DMS114 treated with DMSO at 0.1 percent for 48 hours (cell line): ENCODE data around the gene NPM3.

Source experiments
- DNase-seq: peaks from one replicate; lab custom pipeline; 2025; ENCODE audit not compliant: unreplicated experiment; lab: John Stamatoyannopoulos, UW

The NPM3 gene

DNA sequence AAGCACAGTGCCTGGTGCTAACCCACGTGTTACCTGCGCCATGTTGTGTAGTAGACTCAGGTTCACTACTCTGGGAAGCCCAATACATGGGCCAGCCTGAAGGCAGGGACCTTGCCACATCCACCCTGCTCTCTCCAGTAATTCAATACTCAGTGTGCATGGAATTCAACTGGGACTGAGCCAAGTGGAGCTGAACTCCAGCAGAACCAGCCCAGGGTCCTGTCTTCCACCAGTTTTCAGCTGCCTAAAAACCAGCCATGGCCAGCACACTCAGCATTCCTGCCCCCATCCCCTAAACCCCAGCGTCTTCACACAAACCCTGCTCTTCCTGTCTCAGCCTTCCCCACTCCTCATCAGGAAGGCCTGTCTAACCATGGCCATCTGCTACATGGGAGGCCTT lies 22.7 kb downstream of the NPM3 start:
- no peak for DNase-seq

- DNase-seq, result no peak
Measured at GRCh38 chr10:101759309-101760247, 23.7 kb downstream of the NPM3 start.

DNA sequence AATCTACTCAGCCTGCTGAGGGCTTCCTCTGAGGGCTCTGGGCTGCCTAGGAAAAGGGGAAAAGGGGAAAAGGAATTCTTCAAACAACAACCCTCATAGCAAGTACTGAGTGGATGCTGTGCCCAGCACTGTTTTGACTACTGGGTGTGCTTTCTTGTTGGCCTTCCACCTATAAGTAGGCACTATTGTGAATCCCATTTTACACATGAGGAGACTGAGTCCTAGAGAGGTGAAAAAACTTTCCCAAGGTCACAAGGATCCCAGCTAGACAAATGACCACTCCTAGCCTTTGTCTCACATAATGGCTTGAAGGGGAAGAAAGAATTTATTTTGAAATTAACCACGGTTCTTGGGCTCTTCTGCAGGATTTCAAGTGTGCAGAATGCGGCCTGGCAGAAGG lies 24.4 kb downstream of the NPM3 start:
- no peak for DNase-seq

DNA sequence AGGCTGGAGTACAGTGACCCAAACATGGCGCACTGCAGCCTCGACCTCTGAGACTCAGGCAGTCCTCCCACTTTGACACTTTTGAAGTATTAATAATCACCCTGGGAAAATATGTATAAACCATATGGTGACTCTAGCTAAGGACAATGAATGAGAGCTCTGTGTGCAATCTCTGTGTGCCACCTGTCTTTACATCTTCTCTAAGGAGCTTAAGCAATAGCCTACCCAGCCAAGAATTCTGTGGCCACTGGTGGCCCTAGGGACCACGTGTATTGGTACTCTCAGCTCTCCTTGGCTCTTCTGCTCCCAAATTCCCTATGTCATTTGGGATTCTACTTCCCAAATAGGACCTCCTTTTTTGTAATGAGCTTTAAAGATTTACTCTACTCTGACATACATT lies 31.0 kb downstream of the NPM3 start:
- no peak for DNase-seq

DNA sequence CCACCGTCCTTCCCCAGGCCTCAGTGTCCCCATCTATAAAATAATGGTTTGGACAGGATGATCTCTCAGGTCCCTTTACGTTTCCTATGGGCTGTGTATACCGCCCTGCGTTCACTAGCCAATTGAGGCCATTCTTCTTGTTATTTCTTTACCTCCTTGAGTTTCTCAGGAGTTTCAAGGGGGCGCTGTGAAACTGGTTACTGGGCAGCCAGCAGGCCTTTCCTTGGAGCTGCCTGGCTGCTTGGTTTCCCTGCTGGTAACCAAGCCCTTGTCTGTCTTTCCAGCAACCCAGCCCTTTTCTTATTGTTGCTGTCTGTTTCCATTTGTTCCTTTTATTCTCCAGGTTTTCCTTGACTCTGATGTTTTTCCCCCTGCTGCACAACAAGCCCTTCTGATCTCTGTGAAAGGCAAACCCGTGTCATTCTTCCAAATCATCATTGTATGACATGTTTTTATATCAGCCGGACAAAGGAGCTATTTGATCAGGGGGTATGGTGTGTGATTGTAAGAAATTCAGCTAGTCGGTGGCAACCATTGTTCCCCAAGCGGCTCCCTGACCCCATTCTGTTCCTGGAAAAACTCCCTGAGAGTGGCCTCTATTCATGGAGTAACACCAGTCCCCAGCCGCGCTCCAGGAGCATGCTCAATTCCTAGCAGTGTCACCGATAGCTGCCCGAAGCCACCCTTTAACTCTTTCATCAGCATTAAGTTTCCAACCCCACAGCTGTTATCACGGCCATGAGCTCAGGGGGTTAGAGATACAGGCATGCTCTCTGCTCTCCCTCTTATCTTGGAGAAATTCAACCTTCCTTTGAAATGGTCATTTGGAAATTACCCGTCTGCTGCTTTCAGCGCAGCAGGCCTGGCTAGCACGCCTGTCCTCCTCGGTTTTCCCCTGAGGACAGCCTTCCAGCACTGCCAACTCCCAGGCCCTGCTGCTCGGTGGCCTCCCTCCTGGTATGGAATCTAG lies 33.9 kb downstream of the NPM3 start:
- no peak for DNase-seq

DNA sequence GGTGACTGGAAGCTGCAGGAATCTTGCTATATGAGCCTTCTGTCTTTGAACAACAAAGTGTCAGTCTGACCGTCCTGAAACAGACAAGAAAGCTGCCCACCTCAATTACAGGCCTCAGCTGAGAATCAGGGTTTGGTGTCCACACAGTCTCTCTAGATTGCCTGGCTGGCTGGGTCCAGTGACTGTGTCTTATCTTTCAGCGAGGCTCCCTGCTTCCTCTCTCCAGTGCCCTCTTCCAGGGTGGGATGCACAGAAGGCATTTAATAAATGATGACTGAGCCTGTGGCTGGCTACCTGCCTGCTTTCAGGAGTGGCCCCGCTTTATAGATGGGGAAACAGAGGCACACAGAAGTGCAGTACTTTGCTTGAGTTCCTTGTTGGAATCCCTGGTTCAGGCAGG lies 34.8 kb downstream of the NPM3 start:
- DNase-seq, result no peak

- DNase-seq, result no peak
Measured at GRCh38 chr10:101745074-101745696, 38.1 kb downstream of the NPM3 start.

- DNase-seq, result no peak
Measured at GRCh38 chr10:101744267-101744666, 39.0 kb downstream of the NPM3 start.

DNA sequence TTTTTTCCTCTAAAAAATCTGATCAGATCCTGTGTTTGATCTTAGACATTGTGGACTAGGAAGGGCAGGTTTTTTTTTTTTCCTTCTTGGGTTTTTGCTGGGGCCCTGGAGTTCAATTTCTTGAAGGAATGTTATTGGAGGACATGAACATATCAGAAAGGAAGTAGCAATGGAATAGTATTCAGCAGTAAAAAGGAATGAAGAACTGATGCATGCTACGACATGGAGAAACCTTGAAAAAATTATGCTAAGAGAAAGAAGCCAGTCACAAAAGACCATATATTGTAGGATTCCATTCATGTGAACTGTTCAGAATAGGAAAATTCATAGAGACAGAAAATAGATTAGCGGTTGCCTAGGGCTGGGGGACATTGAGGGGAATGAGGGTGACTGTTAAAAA lies 41.3 kb downstream of the NPM3 start:
- DNase-seq, result no peak

- DNase-seq, result no peak
Measured at GRCh38 chr10:101736666-101737065, 46.6 kb downstream of the NPM3 start.

DNA sequence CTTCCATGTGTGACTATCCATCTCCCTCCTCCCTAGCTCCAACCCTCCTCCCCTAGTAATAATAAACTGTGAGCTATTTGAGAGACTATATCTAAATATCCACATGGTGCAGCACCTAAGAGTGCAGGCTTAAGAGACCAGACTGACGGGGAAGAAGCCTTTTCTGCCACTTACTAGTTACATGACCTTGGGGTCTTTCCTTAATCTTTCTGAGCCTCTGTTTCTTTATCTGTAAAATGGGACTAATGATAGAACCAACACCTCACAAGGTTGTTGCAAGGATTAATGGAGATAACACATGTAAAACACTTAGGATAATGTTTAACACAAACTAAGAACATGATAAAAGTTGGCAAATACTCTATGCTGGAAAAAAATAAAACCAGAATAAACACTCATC lies 51.1 kb downstream of the NPM3 start:
- no peak for DNase-seq
